Naive thymus-derived CD4-positive, alpha-beta T cell (primary cell): ENCODE data around the gene GLIS1. TPM values are rescaled to one million over a fixed set of nuclear protein-coding genes. Genes with fewer than 3 reads are reported as not detected.

Experiments
- ATAC-seq: fragments of 150-1000 bp; cut with Tn5 transposase; 2 replicates; pipeline ENCODE4 v1.10.0; 2021; ENCODE audit warnings: mild to moderate bottlenecking, moderate library complexity
- CTCF ChIA-PET: fragments of 350-600 bp; sonication (Branson Sonifier 250); formaldehyde crosslinking; loops from one replicate; lab custom pipeline; 2021; ENCODE audit warnings: antibody characterized with exemption; lab: Charles Lee
- POLR2A ChIA-PET: fragments of 350-600 bp; sonication (Branson Sonifier 250); formaldehyde crosslinking; loops from one replicate; lab custom pipeline; 2021; ENCODE audit warnings: antibody characterized with exemption, inconsistent platforms; lab: Charles Lee
- DNase-seq, 9 donors: peaks; one replicate each; pipeline versions ENCODE4 v3.0.0 to v3.0.0-alpha.2; 2020 to 2022; ENCODE audit warnings: mixed read lengths in 1 of 9
- H3K27ac ChIP-seq: one replicate; pipeline ENCODE4 v1.7.0; 2013; ENCODE audit warnings: mild to moderate bottlenecking, low read depth, low read length, moderate library complexity
- H3K27me3 ChIP-seq, 2 donors: one replicate each; pipeline ENCODE4 v1.7.0; 2013; ENCODE audit warnings: low read length in 2 of 2, mild to moderate bottlenecking in 2 of 2, moderate library complexity in 2 of 2; ENCODE audit not compliant: control insufficient read depth in 2 of 2, insufficient read depth in 2 of 2
- H3K36me3 ChIP-seq, 3 experiments: 1 replicate in 2 of 3; 2 replicates in 1 of 3; pipeline ENCODE4 v1.7.0; 2013; ENCODE audit warnings: low read length in 3 of 3, mild to moderate bottlenecking in 3 of 3, moderate library complexity in 1 of 3; ENCODE audit not compliant: insufficient read depth in 3 of 3, control insufficient read depth in 2 of 3
- H3K4me1 ChIP-seq, 2 donors: one replicate each; pipeline ENCODE4 v1.7.0; 2013; ENCODE audit warnings: low read length in 2 of 2, mild to moderate bottlenecking in 2 of 2, moderate library complexity in 1 of 2; ENCODE audit not compliant: control insufficient read depth in 2 of 2, insufficient read depth in 2 of 2
- H3K4me3 ChIP-seq: 2 replicates; pipeline ENCODE4 v1.7.0; 2013; ENCODE audit warnings: mild to moderate bottlenecking, low read length
- H3K9me3 ChIP-seq, 3 experiments: 1 replicate in 2 of 3; 2 replicates in 1 of 3; pipeline ENCODE4 v1.7.0; 2013; ENCODE audit warnings: low read length in 3 of 3; ENCODE audit not compliant: control insufficient read depth in 2 of 3
- H3K27ac Mint-ChIP-seq, 9 donors: one replicate each; pipeline ENCODE4 v1.8.0; 2020 to 2022; ENCODE audit warnings: mixed read lengths in 9 of 9, mild to moderate bottlenecking in 8 of 9, moderate library complexity in 5 of 9, inconsistent platforms in 2 of 9
- H3K27me3 Mint-ChIP-seq, 5 donors: one replicate each; pipeline ENCODE4 v1.8.0; 2021 to 2022; ENCODE audit warnings: mixed read lengths in 5 of 5, mild to moderate bottlenecking in 1 of 5
- H3K36me3 Mint-ChIP-seq, 5 donors: one replicate each; pipeline ENCODE4 v1.8.0; 2020 to 2022; ENCODE audit warnings: mixed read lengths in 5 of 5, mild to moderate bottlenecking in 3 of 5, inconsistent platforms in 1 of 5
- H3K4me1 Mint-ChIP-seq, 7 donors: one replicate each; pipeline ENCODE4 v1.8.0; 2020 to 2022; ENCODE audit warnings: mixed read lengths in 7 of 7, mild to moderate bottlenecking in 3 of 7, inconsistent platforms in 1 of 7
- H3K4me3 Mint-ChIP-seq, 10 donors: one replicate each; pipeline ENCODE4 v1.8.0; 2020 to 2022; ENCODE audit warnings: mild to moderate bottlenecking in 10 of 10, mixed read lengths in 10 of 10, moderate library complexity in 6 of 10, inconsistent platforms in 2 of 10
- H3K9me3 Mint-ChIP-seq, 11 donors: one replicate each; pipeline ENCODE4 v1.8.0; 2020 to 2022; ENCODE audit warnings: mixed read lengths in 11 of 11, mild to moderate bottlenecking in 4 of 11, inconsistent platforms in 1 of 11, moderate library complexity in 1 of 11
- intact Hi-C, 2 donors: fragments of 100-400 bp; cut with micrococcal nuclease; formaldehyde crosslinking; loops; one replicate each; pipeline ENCODE4 v1.15.1; 2023
- polyA plus RNA-seq, 2 donors: library from polyadenylated mRNA; unstranded; fragments of 300-500 nt; fragmentation: Illumina TruSeq; gene quantifications; one replicate each; pipeline ENCODE4 v1.2.3, GENCODE V29; 2021
- total RNA-seq, 6 experiments: library from RNA in 5 of 6; stranded (reverse) in 5 of 6; gene quantifications; 1 replicate in 5 of 6; 2 replicates in 1 of 6; pipeline ENCODE4 v1.2.3 and lab custom pipeline; 2021 to 2026

The GLIS1 gene
- total and polyA plus RNA-seq, 7 experiments from 2014 or later: not detected

GRCh38 chr1:53562291-53562980 is 176.5 kb downstream of the GLIS1 start:
- ATAC-seq (peak; percentile 55), DNase-seq (peak in 1 of 9 donors; percentile 54)
- H3K27me3 ChIP-seq: no peaks in the 10 kb centered on the region
- CTCF ChIA-PET: no interaction called here
- intact Hi-C loops: no loop called here
- peaks cover 0 to under 1% (median 0%) of the 10 kb centered on the region in 3 experiments for H3K9me3 ChIP-seq
- no peak overlapping the region for H3K4me3 ChIP-seq
- no peaks in the 10 kb centered on the region for H3K4me1 ChIP-seq
- Mint-ChIP-seq H3K27ac (no peak overlapping the region), H3K27me3 (peaks cover 27 to 44% (median 36%) of the 10 kb centered on the region in 5 donors), H3K4me1 (peaks cover 9 to 24% (median 21%) of the 10 kb centered on the region in 7 donors), H3K36me3 (peaks cover 0 to 6% (median 4%) of the 10 kb centered on the region in 5 donors), H3K9me3 (peaks cover 0 to 9% (median 6%) of the 10 kb centered on the region in 11 donors), H3K4me3 (peak overlapping the region in 8 of 10 donors; percentile 15 to 69 (median 56))
- no peak overlapping the region for H3K27ac ChIP-seq
- POLR2A ChIA-PET: no interaction called here
- H3K36me3 ChIP-seq: no peaks in the 10 kb centered on the region

DNA sequence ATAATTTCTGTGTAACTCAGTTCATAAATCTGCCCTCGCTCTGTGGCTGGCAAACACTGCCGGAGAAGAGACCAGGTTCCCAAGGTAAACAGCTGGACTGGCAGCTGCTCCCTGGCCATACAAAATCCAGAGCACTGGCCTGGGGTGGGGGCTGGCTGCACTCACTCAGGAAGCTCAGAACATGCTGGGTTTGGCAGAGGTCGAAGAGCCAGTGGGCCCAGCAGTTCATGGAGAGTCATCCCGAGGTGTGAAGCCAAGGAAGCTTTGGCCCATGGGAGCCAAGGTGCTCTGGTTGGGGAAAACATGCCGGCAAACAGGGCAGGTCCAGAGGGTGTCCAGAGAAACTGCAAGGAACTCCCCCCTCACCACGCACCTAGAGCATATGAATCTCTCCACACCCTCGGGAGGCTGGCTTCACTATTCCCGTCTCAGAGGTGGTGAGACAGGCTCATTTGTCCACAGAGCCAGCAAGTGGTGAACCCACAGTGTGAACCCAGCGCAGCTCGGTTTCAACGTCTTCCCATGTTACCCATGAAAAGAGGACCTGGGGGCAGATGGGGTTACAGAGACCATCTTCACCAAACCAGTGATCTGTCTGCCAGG is 177.4 kb downstream of the GLIS1 start:
- Mint-ChIP-seq H3K27me3 (peaks cover 27 to 38% (median 33%) of the 10 kb centered on the region in 5 donors), H3K36me3 (no peaks in the 10 kb centered on the region), H3K4me3 (peak overlapping the region in 6 of 10 donors; percentile 15 to 69 (median 59)), H3K27ac (no peak overlapping the region), H3K9me3 (peaks cover 0 to 2% (median 0%) of the 10 kb centered on the region in 11 donors), H3K4me1 (peaks cover 9 to 24% (median 21%) of the 10 kb centered on the region in 7 donors)
- Histone ChIP-seq H3K36me3 (no peaks in the 10 kb centered on the region), H3K4me1 (no peaks in the 10 kb centered on the region), H3K9me3 (no peaks in the 10 kb centered on the region), H3K27me3 (no peaks in the 10 kb centered on the region), H3K27ac (no peak overlapping the region), H3K4me3 (no peak overlapping the region)
- ChIA-PET POLR2A (no interaction called here), CTCF (no interaction called here)
- intact Hi-C loops: no loop called here
- DNase-seq (no peak), ATAC-seq (peak; percentile 9)

GRCh38 chr1:53560581-53561502 is 178.1 kb downstream of the GLIS1 start:
- Histone ChIP-seq H3K4me1 (no peaks in the 10 kb centered on the region), H3K9me3 (no peaks in the 10 kb centered on the region), H3K4me3 (no peak overlapping the region), H3K36me3 (no peaks in the 10 kb centered on the region), H3K27ac (no peak overlapping the region), H3K27me3 (no peaks in the 10 kb centered on the region)
- Mint-ChIP-seq H3K9me3 (peaks cover 0 to 1% (median 0%) of the 10 kb centered on the region in 11 donors), H3K27me3 (peaks cover 27 to 35% (median 31%) of the 10 kb centered on the region in 5 donors), H3K36me3 (no peaks in the 10 kb centered on the region), H3K4me3 (no peak overlapping the region), H3K27ac (no peak overlapping the region), H3K4me1 (peaks cover 9 to 24% (median 21%) of the 10 kb centered on the region in 7 donors)
- intact Hi-C loops: no loop called here
- DNase-seq: no peak
- ATAC-seq: no peak
- CTCF ChIA-PET: no interaction called here
- POLR2A ChIA-PET: no interaction called here

GRCh38 chr1:53559854-53560580 is 178.9 kb downstream of the GLIS1 start:
- ATAC-seq (no peak), DNase-seq (no peak)
- H3K36me3 Mint-ChIP-seq: no peaks in the 10 kb centered on the region
- H3K27ac ChIP-seq: no peak overlapping the region
- POLR2A ChIA-PET: no interaction called here
- no peaks in the 10 kb centered on the region for H3K36me3 ChIP-seq
- intact Hi-C loops: no loop called here
- CTCF ChIA-PET: no interaction called here
- H3K4me3 Mint-ChIP-seq: no peak overlapping the region
- peaks cover 9 to 24% (median 21%) of the 10 kb centered on the region in 7 donors for H3K4me1 Mint-ChIP-seq
- no peaks in the 10 kb centered on the region for H3K27me3 ChIP-seq
- peaks cover 19 to 28% (median 27%) of the 10 kb centered on the region in 5 donors for H3K27me3 Mint-ChIP-seq
- H3K27ac Mint-ChIP-seq: no peak overlapping the region
- H3K9me3 ChIP-seq: no peaks in the 10 kb centered on the region
- H3K9me3 Mint-ChIP-seq: peaks cover 0 to 1% (median 0%) of the 10 kb centered on the region in 11 donors
- no peaks in the 10 kb centered on the region for H3K4me1 ChIP-seq
- H3K4me3 ChIP-seq: no peak overlapping the region

- ChIA-PET POLR2A (no interaction called here), CTCF (no interaction called here)
- intact Hi-C loops: no loop called here
- Mint-ChIP-seq H3K9me3 (peaks cover 0 to 1% (median 0%) of the 10 kb centered on the region in 11 donors), H3K4me1 (peaks cover 9 to 24% (median 21%) of the 10 kb centered on the region in 7 donors), H3K36me3 (no peaks in the 10 kb centered on the region), H3K27me3 (peaks cover 17 to 27% (median 25%) of the 10 kb centered on the region in 5 donors), H3K27ac (no peak overlapping the region), H3K4me3 (no peak overlapping the region)
- Histone ChIP-seq H3K9me3 (no peaks in the 10 kb centered on the region), H3K4me3 (no peak overlapping the region), H3K4me1 (no peaks in the 10 kb centered on the region), H3K27me3 (no peaks in the 10 kb centered on the region), H3K27ac (no peak overlapping the region), H3K36me3 (no peaks in the 10 kb centered on the region)
- DNase-seq (no peak), ATAC-seq (no peak)
Measured at GRCh38 chr1:53559391-53559815, 179.6 kb downstream of the GLIS1 start.

- intact Hi-C loops: no loop called here
- H3K9me3 Mint-ChIP-seq: peaks cover 0 to 1% (median 0%) of the 10 kb centered on the region in 11 donors
- POLR2A ChIA-PET: no interaction called here
- CTCF ChIA-PET: no interaction called here
- Histone ChIP-seq H3K9me3 (no peaks in the 10 kb centered on the region), H3K27ac (no peak overlapping the region), H3K4me1 (no peaks in the 10 kb centered on the region), H3K36me3 (no peaks in the 10 kb centered on the region), H3K4me3 (no peak overlapping the region), H3K27me3 (no peaks in the 10 kb centered on the region)
- peaks cover 9 to 23% (median 21%) of the 10 kb centered on the region in 7 donors for H3K4me1 Mint-ChIP-seq
- ATAC-seq (no peak), DNase-seq (no peak)
- H3K36me3 Mint-ChIP-seq: no peaks in the 10 kb centered on the region
- H3K27me3 Mint-ChIP-seq: peaks cover 12 to 21% (median 20%) of the 10 kb centered on the region in 5 donors
- H3K4me3 Mint-ChIP-seq: no peak overlapping the region
- no peak overlapping the region for H3K27ac Mint-ChIP-seq
Measured at GRCh38 chr1:53558739-53559315, 180.1 kb downstream of the GLIS1 start.
